Endothelial cell of umbilical vein (primary cell): ENCODE measurements around the gene TANGO6. TPM values are rescaled to one million over a fixed set of nuclear protein-coding genes. Genes with fewer than 3 reads are reported as not detected.

ENCODE experiments used
- BruUV-seq: library from RNA; stranded (reverse); fragments of 400-500 nt; replicated peaks from 2 replicates; lab custom pipeline; 2021; lab: Mats Ljungman, UMichigan
- CTCF ChIA-PET: fragments of 300-600, 350-600 bp; sonication (Branson Sonifier 250); formaldehyde crosslinking; loops from one replicate; lab custom pipeline; 2021; ENCODE audit warnings: antibody characterized with exemption, inconsistent platforms; lab: Charles Lee
- POLR2A ChIA-PET: fragments of 300-600, 350-600 bp; sonication (Branson Sonifier 250); formaldehyde crosslinking; loops from one replicate; lab custom pipeline; 2021; ENCODE audit warnings: antibody characterized with exemption, inconsistent platforms; lab: Charles Lee
- DNase-seq: peaks from one replicate; pipeline ENCODE4 v3.0.0-alpha.2; 2011; ENCODE audit warnings: low read depth, low spot score
- FAIRE-seq: peaks from 2 replicates; lab custom pipeline; 2011; peaks lifted over from hg19 to GRCh38; lab: Jason Lieb, UNC
- H2AFZ ChIP-seq: 2 replicates; pipeline ENCODE4 v1.6.0; 2012; ENCODE audit warnings: low read depth, low read length, control low read depth, inconsistent platforms
- H3K27ac ChIP-seq: 2 replicates; pipeline ENCODE4 v1.5.1; 2011; ENCODE audit warnings: low read depth, mild to moderate bottlenecking, control low read depth, low read length, moderate library complexity; ENCODE audit not compliant: insufficient read depth
- H3K27me3 ChIP-seq, 2 experiments: 2 replicates each; pipeline versions ENCODE4 v1.6.0 to v1.6.1; 2011; ENCODE audit warnings: low read length in 2 of 2, mixed read lengths in 1 of 2; ENCODE audit not compliant: control insufficient read depth in 2 of 2, insufficient read depth in 2 of 2
- H3K36me3 ChIP-seq, 2 experiments: 2 replicates in 1 of 2; 3 replicates in 1 of 2; pipeline ENCODE4 v1.5.1; 2011; ENCODE audit warnings: low read length in 2 of 2, mild to moderate bottlenecking in 1 of 2, moderate library complexity in 1 of 2; ENCODE audit not compliant: control insufficient read depth in 2 of 2, insufficient read depth in 2 of 2; ENCODE audit errors: extremely low read depth in 1 of 2
- H3K4me1 ChIP-seq: 3 replicates; pipeline ENCODE4 v1.5.1; 2011; ENCODE audit warnings: mild to moderate bottlenecking, low read length; ENCODE audit not compliant: control insufficient read depth, insufficient read depth; ENCODE audit errors: extremely low read depth
- H3K4me2 ChIP-seq: 2 replicates; pipeline ENCODE4 v1.6.1; 2011; ENCODE audit warnings: low read length, control low read depth, mixed read lengths; ENCODE audit not compliant: insufficient read depth
- H3K4me3 ChIP-seq, 3 experiments: fragments of 200-600 bp in 1 of 3; sonication (generic), shearing (Covaris generic) in 1 of 3; replicated peaks in 1 of 3; 2 replicates each; pipeline ENCODE4 v1.5.1; 2011 to 2016; ENCODE audit warnings: control low read depth in 3 of 3, low read length in 3 of 3, mild to moderate bottlenecking in 2 of 3, inconsistent platforms in 1 of 3, low read depth in 1 of 3, moderate library complexity in 1 of 3; ENCODE audit not compliant: insufficient read depth in 1 of 3
- H3K79me2 ChIP-seq: 2 replicates; pipeline ENCODE4 v1.6.0; 2012; ENCODE audit warnings: low read length, inconsistent platforms; ENCODE audit not compliant: control insufficient read depth, insufficient read depth
- H3K9ac ChIP-seq: replicated peaks from 2 replicates; pipeline ENCODE3; 2011; ENCODE audit warnings: low read length, control low read depth; ENCODE audit not compliant: insufficient read depth; ENCODE audit errors: extremely low read depth
- H3K9me1 ChIP-seq: replicated peaks from 3 replicates; pipeline ENCODE4 v1.6.0; 2011; ENCODE audit warnings: mild to moderate bottlenecking, low read length; ENCODE audit not compliant: control insufficient read depth, insufficient read depth; ENCODE audit errors: extremely low read depth
- H3K9me3 ChIP-seq: replicated peaks from 2 replicates; pipeline ENCODE4 v1.5.1; 2012; ENCODE audit warnings: low read length, inconsistent platforms; ENCODE audit not compliant: control insufficient read depth, insufficient read depth
- H4K20me1 ChIP-seq: replicated peaks from 2 replicates; pipeline ENCODE3; 2011; ENCODE audit warnings: mild to moderate bottlenecking, low read length; ENCODE audit not compliant: control insufficient read depth, insufficient read depth; ENCODE audit errors: extremely low read depth
- CTCF ChIP-seq, 2 donors: IDR thresholded peaks; 1 replicate in 1 of 2; 2 replicates in 1 of 2; pipeline ENCODE4 v1.5.1; 2011; ENCODE audit warnings: low read length in 2 of 2, mild to moderate bottlenecking in 2 of 2, moderate library complexity in 2 of 2, control low read depth in 1 of 2, inconsistent platforms in 1 of 2, low read depth in 1 of 2; ENCODE audit not compliant: insufficient read depth in 1 of 2; ENCODE audit errors: extremely low read depth in 1 of 2
- EZH2 ChIP-seq: IDR thresholded peaks from 2 replicates; pipeline ENCODE4 v1.6.1; 2012; ENCODE audit warnings: borderline replicate concordance, low read depth, mild to moderate bottlenecking, moderate library complexity, low read length, inconsistent platforms; ENCODE audit not compliant: severe bottlenecking
- FOS ChIP-seq: IDR thresholded peaks from 2 replicates; pipeline ENCODE4 v1.6.1; 2011; ENCODE audit warnings: mild to moderate bottlenecking, low read length, moderate library complexity, borderline replicate concordance; ENCODE audit not compliant: insufficient read depth
- GATA2 ChIP-seq: IDR thresholded peaks from 2 replicates; pipeline ENCODE4 v1.7.0; 2011; ENCODE audit warnings: low read depth, mild to moderate bottlenecking, moderate library complexity, mixed read lengths, low read length; ENCODE audit not compliant: insufficient read length, insufficient read depth
- JUN ChIP-seq: IDR thresholded peaks from 2 replicates; pipeline ENCODE4 v1.6.1; 2011; ENCODE audit warnings: borderline replicate concordance, low read depth; ENCODE audit not compliant: insufficient read length, insufficient read depth
- MYC ChIP-seq: IDR thresholded peaks from one replicate; pipeline ENCODE4 v1.6.1; 2011; ENCODE audit warnings: mild to moderate bottlenecking, low read depth, low read length
- POLR2A ChIP-seq: IDR thresholded peaks from 2 replicates; pipeline ENCODE4 v1.6.1; 2012; ENCODE audit warnings: low read depth, mild to moderate bottlenecking, control low read depth, low read length
- POLR2AphosphoS5 ChIP-seq: IDR thresholded peaks from 2 replicates; pipeline ENCODE4 v1.6.1; 2012; ENCODE audit warnings: low read depth, mild to moderate bottlenecking, control low read depth, low read length, moderate library complexity; ENCODE audit not compliant: insufficient read depth
- dilution Hi-C: fragments of 300-500 bp; cut with MboI; formaldehyde crosslinking; loops from one replicate; pipeline ENCODE4 v1.15.0; 2019; ENCODE audit warnings: low sequenced_read_pairs; ENCODE audit not compliant: extremely low pct_ligation_motif_present
- intact Hi-C: fragments of 100-400 bp; cut with micrococcal nuclease; formaldehyde crosslinking; loops from one replicate; pipeline ENCODE4 v1.10.0; 2022
- polyA plus RNA-seq, 4 experiments: library from polyadenylated mRNA; depleted of rRNA in 3 of 4; stranded (reverse) in 3 of 4; unstranded in 1 of 4; fragments of >200 nt; gene quantifications; 2 replicates each; pipeline versions ENCODE4 v1.2.1 to v1.2.3, GENCODE V29; 2011 to 2012; ENCODE audit warnings: missing spikeins in 1 of 4
- total RNA-seq: library from RNA; stranded (reverse); gene quantifications from 2 replicates; pipeline ENCODE4 v1.2.3, GENCODE V29; 2021
- TF ChIP-seq, protein P1 (sequence below): IDR thresholded peaks from 2 replicates; pipeline ENCODE4 v1.6.1; 2011; ENCODE audit not compliant: insufficient read depth, insufficient read length

TANGO6 gene
- total and polyA plus RNA-seq, 2 donors (not counting 3 experiments of a cell fraction or from before 2014, with no cell fraction given), result 6.7 to 21.2 TPM

GRCh38 chr16:68900009-68900408 lies 56.7 kb downstream of the TANGO6 start:
- Histone ChIP-seq H3K9me3 (no peaks in the 10 kb centered on the region), H4K20me1 (no peaks in the 10 kb centered on the region), H3K36me3 (no peaks in the 10 kb centered on the region), H3K27me3 (no peaks in the 10 kb centered on the region), H3K9ac (no peak overlapping the region), H3K27ac (no peak overlapping the region), H3K4me3 (no peak overlapping the region), H3K4me1 (no peaks in the 10 kb centered on the region), H3K79me2 (no peaks in the 10 kb centered on the region), H2AFZ (no peak overlapping the region), H3K9me1 (no peaks in the 10 kb centered on the region), H3K4me2 (no peak overlapping the region)
- no peak for TF ChIP-seq MYC
- no peak for TF ChIP-seq EZH2
- TF ChIP-seq CTCF (IDR thresholded peaks at IDR 0.05; ENCODE audit: extremely low read depth in 1 of 2, insufficient read depth in 1 of 2, low read depth in 1 of 2, low read length in 2 of 2), result no peak
- TF ChIP-seq GATA2, result no peak
- TF ChIP-seq POLR2AphosphoS5, result no peak
- TF ChIP-seq, protein P1, sequence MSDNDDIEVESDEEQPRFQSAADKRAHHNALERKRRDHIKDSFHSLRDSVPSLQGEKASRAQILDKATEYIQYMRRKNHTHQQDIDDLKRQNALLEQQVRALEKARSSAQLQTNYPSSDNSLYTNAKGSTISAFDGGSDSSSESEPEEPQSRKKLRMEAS, result no peak
- TF ChIP-seq JUN, result no peak
- TF ChIP-seq POLR2A, result no peak
- TF ChIP-seq FOS, result no peak
- ChIA-PET CTCF (interaction anchor here (1.2 to 5.8 kb wide), 4 partner anchors 53 to 224 kb away, joined by 3 to 107 read pairs (median 31); partner anchors contain the start of gene HAS3), POLR2A (no interaction called here)
- FAIRE-seq, result no peak
- no TSS peak for BruUV-seq
- dilution Hi-C loops (no loop called here), intact Hi-C loops (no loop called here)
- no peak for DNase-seq
